Measurements from ENCODE around the gene ACBD4. TPM values are rescaled to one million over a fixed set of nuclear protein-coding genes. Genes with fewer than 3 reads are reported as not detected.

The ACBD4 gene
- total RNA-seq, 1 donor from 2014 or later: 0.72 TPM

- DNase-seq (ENCODE audit: low spot score): no peak
Observed at GRCh38 chr17:45135978-45136791, 698 bp downstream of the ACBD4 start.

GRCh38 chr17:45136846-45137560 is 1.5 kb downstream of the ACBD4 start:
- no peak for DNase-seq (ENCODE audit: low spot score)

GRCh38 chr17:45137561-45138305 is 2.2 kb downstream of the ACBD4 start:
- no peak for DNase-seq (ENCODE audit: low spot score)

- DNase-seq (ENCODE audit: low spot score): no peak
Observed at GRCh38 chr17:45138911-45139532, 3.5 kb downstream of the ACBD4 start.

- no peak for DNase-seq (ENCODE audit: low spot score)
Observed at GRCh38 chr17:45139533-45139920, 4.0 kb downstream of the ACBD4 start.

GRCh38 chr17:45143094-45143670 is 7.7 kb downstream of the ACBD4 start:
- no peak for DNase-seq (ENCODE audit: low spot score)

GRCh38 chr17:45143767-45144198 is 8.3 kb downstream of the ACBD4 start:
- DNase-seq (ENCODE audit: low spot score): peak; percentile 97

GRCh38 chr17:45144199-45145034 is 8.9 kb downstream of the ACBD4 start:
- DNase-seq (ENCODE audit: low spot score): peak; percentile 92

GRCh38 chr17:45145035-45145389 is 9.5 kb downstream of the ACBD4 start:
- no peak for DNase-seq (ENCODE audit: low spot score)

- DNase-seq (ENCODE audit: low spot score): no peak
Observed at GRCh38 chr17:45146166-45146565, 10.7 kb downstream of the ACBD4 start.

- DNase-seq (ENCODE audit: low spot score): no peak
Observed at GRCh38 chr17:45146592-45146889, 11.1 kb downstream of the ACBD4 start.

- peak; percentile 84 for DNase-seq (ENCODE audit: low spot score)
Observed at GRCh38 chr17:45146890-45147580, 11.5 kb downstream of the ACBD4 start.

- peak; percentile 97 for DNase-seq (ENCODE audit: low spot score)
Observed at GRCh38 chr17:45147581-45148182, 12.2 kb downstream of the ACBD4 start.

- DNase-seq (ENCODE audit: low spot score): peak; percentile 100
Observed at GRCh38 chr17:45148183-45149036, 12.9 kb downstream of the ACBD4 start, which contains the start of gene HEXIM1. TSS of gene HEXIM1 (plus strand) at chr17:45148475. CDS start at chr17:45149191, 716 bp downstream.

- DNase-seq (ENCODE audit: low spot score): peak; percentile 93
Observed at GRCh38 chr17:45149037-45149668, 13.7 kb downstream of the ACBD4 start.

- DNase-seq (ENCODE audit: low spot score): peak; percentile 79
Observed at GRCh38 chr17:45149669-45150664, 14.5 kb downstream of the ACBD4 start.
